Kidney tubule cell (primary cell): ENCODE measurements around the gene NR1I3.
A peak's percentile ranks its signal among the peaks of the same experiment; 100 is the strongest.
"Not testable (repeated sequence)": the region's sequence is repeated elsewhere in the genome, so short reads cannot be mapped to it uniquely, and the experiment has no call there.

Experiments
- DNase-seq: peaks from one replicate; pipeline ENCODE4 v3.0.0-alpha.2; 2018; ENCODE audit warnings: low spot score

The NR1I3 gene, protein sequence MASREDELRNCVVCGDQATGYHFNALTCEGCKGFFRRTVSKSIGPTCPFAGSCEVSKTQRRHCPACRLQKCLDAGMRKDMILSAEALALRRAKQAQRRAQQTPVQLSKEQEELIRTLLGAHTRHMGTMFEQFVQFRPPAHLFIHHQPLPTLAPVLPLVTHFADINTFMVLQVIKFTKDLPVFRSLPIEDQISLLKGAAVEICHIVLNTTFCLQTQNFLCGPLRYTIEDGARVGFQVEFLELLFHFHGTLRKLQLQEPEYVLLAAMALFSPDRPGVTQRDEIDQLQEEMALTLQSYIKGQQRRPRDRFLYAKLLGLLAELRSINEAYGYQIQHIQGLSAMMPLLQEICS

DNA sequence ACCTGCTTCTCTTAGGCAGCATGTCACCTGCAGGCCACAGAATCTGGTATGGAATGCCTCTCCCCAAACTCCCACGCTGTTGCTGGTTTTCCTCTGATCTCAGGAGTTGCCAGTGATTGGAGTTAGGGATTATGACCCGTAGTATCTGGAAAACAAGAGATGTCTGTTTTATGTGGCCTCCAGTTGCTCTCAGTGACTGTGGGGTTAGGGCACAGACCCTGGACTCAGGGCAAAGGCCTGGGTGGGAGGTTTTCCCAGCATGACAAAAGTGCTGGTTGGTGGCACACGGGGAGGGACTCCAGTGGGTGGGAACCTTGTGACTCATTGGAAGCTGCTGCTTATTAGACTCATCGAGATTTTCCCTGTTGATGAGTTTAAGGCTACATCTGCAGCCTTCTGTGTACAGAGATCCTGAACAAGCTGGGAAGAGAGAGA is at the start of gene NR1I3:
Gene NR1I3 (minus strand): TSS at position 165 of the 435 bp plus-strand sequence. CDS start 1,638 bp downstream, outside the sequence.
- peak; percentile 32 for DNase-seq

- DNase-seq, result no peak
Measured at GRCh38 chr1:161287482-161288054, 49.6 kb upstream of the NR1I3 start.

GRCh38 chr1:161285521-161285920 is 47.5 kb upstream of the NR1I3 start:
- no peak for DNase-seq

- DNase-seq, result no peak
Measured at GRCh38 chr1:161285113-161285512, 47.1 kb upstream of the NR1I3 start.

DNA sequence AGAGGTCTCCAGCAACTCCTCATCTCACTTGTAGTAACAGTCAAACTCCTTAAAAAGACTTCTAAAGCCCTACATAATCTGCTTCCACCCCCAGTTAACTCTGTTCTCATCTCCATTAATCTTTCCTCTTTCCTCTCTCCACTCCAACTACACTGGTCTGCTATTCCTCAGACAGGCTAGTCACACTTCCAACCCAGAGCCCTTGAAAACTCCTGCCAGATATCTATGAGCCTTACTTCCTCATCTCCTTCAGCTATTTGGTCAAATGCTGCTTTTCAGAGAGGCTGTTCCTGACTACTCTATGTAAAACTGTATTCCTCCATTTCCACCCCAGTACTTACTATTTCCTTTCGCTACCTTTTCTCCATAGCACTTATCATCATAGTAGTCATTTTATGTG is 45.0 kb upstream of the NR1I3 start:
- DNase-seq, result no peak

DNA sequence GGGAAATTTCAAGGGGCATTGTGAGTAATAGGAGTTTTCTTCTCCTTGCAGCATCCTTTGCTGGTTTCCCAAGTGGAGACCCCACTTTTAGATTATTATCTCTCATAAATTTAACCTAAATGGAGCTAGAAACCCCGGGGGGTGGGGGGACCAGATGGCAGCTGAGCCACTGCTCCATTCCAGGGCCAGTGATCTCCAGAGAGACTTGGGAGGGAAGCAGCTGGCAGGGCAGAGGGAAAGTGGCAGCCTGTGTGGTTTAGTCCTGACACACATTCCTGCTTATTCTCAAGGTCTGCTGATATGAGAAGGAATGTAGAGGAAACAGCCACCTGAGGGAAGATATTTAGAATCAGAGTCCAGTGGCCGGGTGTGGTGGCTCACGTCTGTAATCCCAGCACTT is 36.9 kb upstream of the NR1I3 start:
- DNase-seq, result no peak

DNA sequence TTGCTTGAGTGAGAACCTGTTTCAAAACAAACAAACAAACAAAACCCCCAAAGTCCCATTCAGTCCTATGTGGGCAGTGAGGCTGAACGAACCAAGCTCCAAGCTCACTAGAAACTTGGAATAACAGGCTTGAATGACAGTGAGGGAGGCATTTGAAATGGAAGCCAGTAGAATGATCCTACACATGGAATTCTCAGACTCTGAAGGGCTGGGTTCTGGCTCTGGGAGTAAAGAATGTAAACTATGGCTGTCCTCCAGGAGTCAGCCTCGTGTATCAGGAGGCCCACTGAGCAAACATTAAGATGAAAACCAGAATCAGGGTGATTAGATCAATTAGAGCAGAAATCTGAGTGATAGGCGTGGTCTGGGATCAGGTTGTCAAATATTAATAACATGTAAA is 35.4 kb upstream of the NR1I3 start:
- no peak for DNase-seq

DNA sequence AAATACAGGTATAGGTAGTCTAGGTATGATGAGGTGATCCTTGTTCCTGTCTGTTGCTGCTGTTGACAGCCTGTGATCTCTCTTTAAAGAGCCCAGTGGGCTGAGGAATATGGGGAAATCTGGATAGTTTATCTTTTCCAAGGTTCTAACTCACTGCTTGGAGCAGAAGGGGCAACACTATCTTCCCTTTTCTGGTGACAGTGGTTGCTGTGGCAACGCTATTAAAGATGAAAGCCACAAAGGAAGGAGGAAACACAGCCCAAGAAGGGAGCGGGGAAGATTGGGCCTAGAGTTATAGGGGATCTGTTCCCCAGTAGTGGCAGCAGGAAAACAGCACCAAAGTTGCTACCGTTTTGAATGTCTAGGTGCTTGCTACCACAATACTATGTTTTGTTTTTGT is 29.3 kb upstream of the NR1I3 start:
- no peak for DNase-seq

DNA sequence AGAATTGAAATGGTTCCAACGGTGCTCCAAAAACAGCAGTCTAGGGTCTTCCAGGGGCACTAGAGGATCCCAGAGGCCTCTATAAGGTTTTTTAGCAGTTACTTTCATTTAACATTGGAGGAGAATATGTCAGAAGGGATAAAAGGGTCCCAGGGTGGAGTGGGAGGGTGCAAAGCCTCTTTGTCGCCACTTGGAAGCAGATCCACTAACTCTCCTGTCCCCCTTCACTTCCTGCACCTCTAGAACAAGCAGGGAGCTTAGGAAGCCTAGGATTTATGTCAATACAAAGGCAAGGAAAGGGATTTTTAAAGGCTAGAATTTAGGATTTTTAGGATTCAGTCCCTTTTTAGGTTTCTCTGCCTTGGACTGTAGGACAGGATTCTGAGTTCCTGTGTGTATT is 28.8 kb upstream of the NR1I3 start:
- no peak for DNase-seq

DNA sequence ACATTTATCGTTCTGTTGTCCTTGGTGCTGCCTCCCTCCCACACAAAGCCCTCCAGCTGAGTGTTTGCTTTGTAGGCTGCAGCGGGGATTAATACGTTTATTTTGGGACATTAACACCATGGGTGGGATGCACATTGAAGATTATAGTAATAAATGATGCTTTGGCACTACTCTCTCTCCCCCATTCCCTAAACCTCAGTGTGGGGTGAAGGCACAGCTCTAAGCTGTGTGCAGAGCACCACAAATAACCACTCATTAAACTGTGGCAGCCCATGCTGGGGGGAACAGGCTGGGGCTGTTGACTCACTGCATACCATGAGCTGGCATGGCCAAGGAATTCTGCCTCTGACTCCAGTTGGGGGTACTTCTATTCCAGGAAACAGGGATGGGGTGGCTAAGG is 28.2 kb upstream of the NR1I3 start:
- peak; percentile 65 for DNase-seq

GRCh38 chr1:161265305-161265704 is 27.3 kb upstream of the NR1I3 start:
- peak; percentile 61 for DNase-seq

GRCh38 chr1:161261261-161262235 is 23.5 kb upstream of the NR1I3 start:
- DNase-seq, result peak; percentile 61

DNA sequence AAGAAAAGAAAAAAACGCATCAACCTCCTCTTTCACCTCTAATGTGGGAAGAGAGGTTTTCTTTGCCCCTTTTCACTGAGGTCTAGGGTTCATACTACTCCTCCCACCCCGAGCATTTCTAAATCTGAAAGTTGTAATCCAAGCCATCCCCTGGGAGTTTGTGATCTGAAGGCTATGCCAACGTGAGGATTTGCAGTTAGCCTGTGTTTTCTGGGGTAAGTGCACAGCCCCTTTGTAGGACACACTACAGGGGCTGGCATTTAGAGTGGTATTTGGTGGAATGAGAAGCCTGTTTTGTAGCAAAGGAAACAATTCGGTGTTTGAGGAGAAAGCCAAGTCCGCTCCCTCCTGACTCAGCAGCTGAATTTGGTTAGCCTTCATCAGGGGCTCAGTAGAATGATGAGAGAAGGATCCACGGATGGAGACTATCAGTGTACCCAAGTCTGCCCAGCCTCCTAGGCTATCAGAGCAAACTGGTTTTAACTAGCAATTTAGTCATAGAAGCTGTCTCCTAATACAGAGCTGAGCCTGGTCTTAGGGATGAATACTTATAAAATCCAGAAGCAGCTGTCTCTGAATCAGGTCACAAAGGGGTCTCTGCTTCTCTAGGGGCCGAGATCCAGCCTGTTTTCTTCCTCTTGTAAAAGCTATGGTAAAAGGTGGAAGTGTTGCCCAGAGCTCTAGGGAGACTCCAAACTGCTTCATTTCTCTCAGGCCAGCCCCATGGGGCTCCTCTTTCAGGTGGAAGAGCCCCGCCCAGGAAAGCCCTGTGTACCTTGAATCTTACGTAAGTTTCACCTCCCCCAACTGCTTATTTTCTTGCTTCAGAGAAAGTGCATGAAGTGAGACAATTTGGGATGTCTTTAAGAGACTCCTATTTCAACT is 22.6 kb upstream of the NR1I3 start:
- no peak for DNase-seq

- no peak for DNase-seq
Measured at GRCh38 chr1:161259765-161260164, 21.8 kb upstream of the NR1I3 start.

DNA sequence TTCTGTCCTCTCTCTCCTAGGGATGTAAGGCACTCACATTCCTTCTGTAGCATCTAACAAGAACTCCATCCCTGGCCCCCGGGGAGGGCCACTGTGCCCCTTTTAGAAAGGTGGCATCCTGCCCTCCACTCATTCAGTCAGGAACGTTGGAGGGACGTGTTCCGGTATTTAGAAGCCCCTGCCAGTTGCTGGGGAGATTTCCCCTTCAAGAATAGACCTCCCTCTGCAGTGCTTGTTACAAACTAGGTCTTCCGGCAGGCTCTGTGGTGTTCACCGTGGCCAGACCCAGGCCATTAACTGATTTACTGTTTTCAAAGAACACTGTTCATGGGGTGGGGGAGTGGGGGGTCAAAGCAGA is 21.3 kb upstream of the NR1I3 start:
- no peak for DNase-seq

DNA sequence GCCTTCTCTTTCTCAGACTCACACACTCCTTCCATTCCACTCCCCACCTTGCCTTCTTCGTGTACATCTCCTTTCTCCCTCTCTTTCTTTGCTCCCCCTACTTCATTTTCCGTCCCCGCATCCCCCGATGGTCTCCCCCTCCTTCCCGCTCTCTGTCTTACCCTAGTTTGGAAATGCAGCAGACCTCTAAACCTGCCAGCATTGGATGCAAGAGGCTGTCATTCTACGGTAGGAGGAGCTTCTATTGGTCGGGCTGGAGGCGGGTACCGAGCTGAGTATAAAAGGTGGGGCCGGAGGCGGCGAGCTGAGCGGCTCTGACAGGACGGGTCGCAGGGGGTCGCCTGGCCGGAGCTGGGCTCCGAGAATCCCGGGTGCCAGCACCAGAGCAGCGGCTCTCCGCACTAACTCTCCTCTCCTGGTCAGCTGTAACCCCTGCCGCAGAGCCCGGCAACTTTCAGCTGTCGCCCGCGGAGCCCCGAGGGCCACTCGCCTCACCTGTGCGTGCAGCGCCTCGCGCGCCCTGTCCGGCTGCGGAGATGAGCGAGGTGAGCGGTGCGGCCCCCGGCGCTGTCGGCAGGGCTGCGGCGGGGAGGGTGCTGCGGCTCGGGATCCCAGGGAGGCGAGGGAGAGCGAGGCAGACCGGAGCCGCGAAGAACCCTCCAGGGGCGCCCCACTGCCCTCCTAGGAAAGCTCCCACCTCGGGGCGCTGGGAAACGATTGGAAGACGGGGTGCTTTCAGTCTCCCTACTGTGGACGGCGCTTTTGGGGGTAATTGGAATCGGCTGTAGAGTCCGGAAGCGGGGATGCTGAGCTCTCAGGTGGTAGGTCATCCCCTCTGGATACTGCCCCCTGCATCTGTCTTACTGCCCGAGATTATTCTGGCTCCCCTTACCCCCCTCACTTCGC is 20.7 kb upstream of the NR1I3 start, which contains the start of gene PCP4L1:
Gene PCP4L1 (plus strand): TSS at position 307 of the 906 bp plus-strand sequence. CDS start 230 bp downstream, at position 537.
- peak; percentile 53 for DNase-seq

DNA sequence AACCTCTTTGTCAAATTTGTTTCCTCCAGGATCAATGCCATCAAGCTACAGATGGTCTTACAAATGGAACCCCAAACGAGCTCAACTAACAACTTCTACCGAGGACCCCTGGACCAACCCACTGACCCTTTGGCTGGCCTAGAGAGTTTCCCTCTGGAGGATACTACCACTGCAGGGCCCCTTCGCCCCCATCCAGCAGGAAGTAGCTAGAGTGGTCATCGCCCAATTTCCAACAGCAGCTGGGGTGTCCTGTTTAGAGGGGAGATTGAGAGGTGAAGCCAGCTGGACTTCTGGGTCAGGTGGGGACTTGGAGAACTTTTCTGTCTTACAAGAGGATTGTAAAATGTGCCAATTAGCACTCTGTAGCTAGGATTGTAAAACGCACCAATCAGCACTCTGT is 19.1 kb upstream of the NR1I3 start:
- not testable (repeated sequence) for DNase-seq

DNA sequence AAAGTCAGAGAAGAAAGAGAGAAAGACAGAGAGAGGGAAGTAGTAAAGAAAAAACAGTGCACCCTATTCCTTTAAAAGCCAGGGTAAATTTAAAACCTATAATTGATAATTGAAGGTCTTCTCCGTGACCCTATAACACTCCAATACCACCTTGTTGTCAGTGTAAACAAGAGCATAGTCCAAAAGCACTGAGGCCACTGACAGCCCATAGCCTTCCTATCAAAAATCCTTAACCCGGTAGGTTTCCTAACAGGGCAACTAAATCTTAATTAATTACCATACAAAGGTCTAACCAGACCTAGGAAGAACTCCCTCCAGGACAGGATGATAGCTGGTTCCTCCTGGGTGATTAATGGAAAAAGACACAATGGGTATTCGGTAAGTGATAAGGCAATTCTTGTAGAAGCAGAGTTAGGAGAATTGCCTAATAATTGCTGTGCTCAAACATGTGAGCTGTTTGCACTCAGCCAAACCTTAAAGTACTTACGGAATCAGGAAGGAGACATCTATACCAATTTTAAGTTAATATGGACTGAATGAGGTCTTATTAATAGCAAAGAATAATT is 18.0 kb upstream of the NR1I3 start:
- not testable (repeated sequence) for DNase-seq

DNA sequence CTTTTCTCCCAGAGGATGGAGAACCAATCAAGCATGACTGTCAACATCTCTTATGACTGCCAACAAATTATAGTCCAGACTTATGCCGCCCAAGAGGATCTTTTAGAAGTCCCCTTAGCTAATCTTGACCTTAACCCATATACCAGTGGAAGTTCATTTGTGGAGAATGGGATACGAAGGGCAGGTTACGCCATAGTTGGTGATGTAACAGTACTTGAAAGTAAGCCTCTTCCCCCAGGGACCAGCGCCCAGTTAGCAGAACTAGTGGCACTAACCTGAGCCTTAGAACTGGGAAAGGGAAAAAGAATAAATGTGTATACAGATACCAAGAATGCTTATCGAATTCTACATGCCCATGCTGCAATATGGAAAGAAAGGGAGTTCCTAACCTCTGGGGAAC is 17.3 kb upstream of the NR1I3 start:
- not testable (repeated sequence) for DNase-seq

- no peak for DNase-seq
Measured at GRCh38 chr1:161251579-161251978, 13.6 kb upstream of the NR1I3 start.
